HCT116 (cell line): ENCODE measurements around the gene SHC2. TPM values are rescaled to one million over a fixed set of nuclear protein-coding genes. Genes with fewer than 3 reads are reported as not detected.

Source experiments
- CEBPB ChIP-seq: IDR thresholded peaks from 2 replicates; pipeline ENCODE4 v1.6.1; 2012; ENCODE audit warnings: low read depth
- ELF1 ChIP-seq: IDR thresholded peaks from 2 replicates; pipeline ENCODE4 v1.6.1; 2012; ENCODE audit warnings: low read depth, borderline replicate concordance
- EZH2 ChIP-seq: fragments of 200-600 bp; sonication (generic); IDR thresholded peaks from 2 replicates; pipeline ENCODE4 v1.6.1; 2017; ENCODE audit warnings: antibody characterized with exemption, mixed run types
- EZH2phosphoT487 ChIP-seq: fragments of 200-600 bp; IDR thresholded peaks from 2 replicates; pipeline ENCODE4 v1.6.1; 2018; ENCODE audit warnings: antibody characterized with exemption, borderline replicate concordance
- FOSL1 ChIP-seq: IDR thresholded peaks from 2 replicates; pipeline ENCODE4 v1.6.1; 2012; ENCODE audit warnings: low read depth
- RAD21 ChIP-seq: IDR thresholded peaks from 2 replicates; pipeline ENCODE4 v1.6.1; 2012; ENCODE audit warnings: low read depth, mild to moderate bottlenecking
- YY1 ChIP-seq: IDR thresholded peaks from 2 replicates; pipeline ENCODE4 v1.6.1; 2011; ENCODE audit warnings: low read length, low read depth, moderate library complexity, mild to moderate bottlenecking; ENCODE audit not compliant: insufficient replicate concordance; ENCODE audit errors: extremely low read depth
- ZNF274 ChIP-seq: fragments of 200-500 bp; sonication (Bioruptor generic); IDR thresholded peaks from 2 replicates; pipeline ENCODE4 v1.6.1; 2014; ENCODE audit warnings: mild to moderate bottlenecking, low read depth, low read length, inconsistent platforms
- total RNA-seq: library from RNA; stranded (reverse); gene quantifications from one replicate; pipeline ENCODE4 v1.2.1, GENCODE V29; 2021; ENCODE audit not compliant: unreplicated experiment
- TF ChIP-seq, protein P1 (sequence below): IDR thresholded peaks from 2 replicates; pipeline ENCODE4 v1.6.1; 2012
- TF ChIP-seq, protein P2 (sequence below): IDR thresholded peaks from 2 replicates; pipeline ENCODE4 v1.6.1; 2012; ENCODE audit warnings: low read depth

Gene SHC2
- total RNA-seq, 1 experiment from 2014 or later = 2.5 TPM

GRCh38 chr19:463483-464207 lies 2.8 kb upstream of the SHC2 start (continued):
- TF ChIP-seq, protein P1, sequence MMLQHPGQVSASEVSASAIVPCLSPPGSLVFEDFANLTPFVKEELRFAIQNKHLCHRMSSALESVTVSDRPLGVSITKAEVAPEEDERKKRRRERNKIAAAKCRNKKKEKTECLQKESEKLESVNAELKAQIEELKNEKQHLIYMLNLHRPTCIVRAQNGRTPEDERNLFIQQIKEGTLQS = no peak
- TF ChIP-seq FOSL1 (no peak), RAD21 (no peak), ZNF274 (no peak), YY1 (no peak), EZH2phosphoT487 (no peak), EZH2 (no peak), CEBPB (no peak), ELF1 (no peak)
- TF ChIP-seq, protein P2, sequence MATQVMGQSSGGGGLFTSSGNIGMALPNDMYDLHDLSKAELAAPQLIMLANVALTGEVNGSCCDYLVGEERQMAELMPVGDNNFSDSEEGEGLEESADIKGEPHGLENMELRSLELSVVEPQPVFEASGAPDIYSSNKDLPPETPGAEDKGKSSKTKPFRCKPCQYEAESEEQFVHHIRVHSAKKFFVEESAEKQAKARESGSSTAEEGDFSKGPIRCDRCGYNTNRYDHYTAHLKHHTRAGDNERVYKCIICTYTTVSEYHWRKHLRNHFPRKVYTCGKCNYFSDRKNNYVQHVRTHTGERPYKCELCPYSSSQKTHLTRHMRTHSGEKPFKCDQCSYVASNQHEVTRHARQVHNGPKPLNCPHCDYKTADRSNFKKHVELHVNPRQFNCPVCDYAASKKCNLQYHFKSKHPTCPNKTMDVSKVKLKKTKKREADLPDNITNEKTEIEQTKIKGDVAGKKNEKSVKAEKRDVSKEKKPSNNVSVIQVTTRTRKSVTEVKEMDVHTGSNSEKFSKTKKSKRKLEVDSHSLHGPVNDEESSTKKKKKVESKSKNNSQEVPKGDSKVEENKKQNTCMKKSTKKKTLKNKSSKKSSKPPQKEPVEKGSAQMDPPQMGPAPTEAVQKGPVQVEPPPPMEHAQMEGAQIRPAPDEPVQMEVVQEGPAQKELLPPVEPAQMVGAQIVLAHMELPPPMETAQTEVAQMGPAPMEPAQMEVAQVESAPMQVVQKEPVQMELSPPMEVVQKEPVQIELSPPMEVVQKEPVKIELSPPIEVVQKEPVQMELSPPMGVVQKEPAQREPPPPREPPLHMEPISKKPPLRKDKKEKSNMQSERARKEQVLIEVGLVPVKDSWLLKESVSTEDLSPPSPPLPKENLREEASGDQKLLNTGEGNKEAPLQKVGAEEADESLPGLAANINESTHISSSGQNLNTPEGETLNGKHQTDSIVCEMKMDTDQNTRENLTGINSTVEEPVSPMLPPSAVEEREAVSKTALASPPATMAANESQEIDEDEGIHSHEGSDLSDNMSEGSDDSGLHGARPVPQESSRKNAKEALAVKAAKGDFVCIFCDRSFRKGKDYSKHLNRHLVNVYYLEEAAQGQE = no peak
